Measurements from ENCODE around the gene TLNRD1. TPM values are rescaled to one million over a fixed set of nuclear protein-coding genes. Genes with fewer than 3 reads are reported as not detected.

TLNRD1 gene
- polyA plus RNA-seq, 4 donors = 6.7 to 11.8 (median 8.7) TPM

- DNase-seq (ENCODE audit: low read depth in 4 of 4, low spot score in 2 of 4) = no peak
These were observed 23.9 kb upstream of the TLNRD1 start for GRCh38 chr15:80976851-80977250.

GRCh38 chr15:80977627-80978036 lies 23.1 kb upstream of the TLNRD1 start:
- no peak for DNase-seq (ENCODE audit: low read depth in 4 of 4, low spot score in 2 of 4)

GRCh38 chr15:80978685-80979329 lies 21.9 kb upstream of the TLNRD1 start:
- DNase-seq (ENCODE audit: low read depth in 4 of 4, low spot score in 2 of 4) = no peak

- DNase-seq (ENCODE audit: low read depth in 4 of 4, low spot score in 2 of 4) = no peak
These were observed 21.1 kb upstream of the TLNRD1 start for GRCh38 chr15:80979538-80980200.

GRCh38 chr15:80982205-80982604 lies 18.5 kb upstream of the TLNRD1 start:
- DNase-seq (ENCODE audit: low read depth in 4 of 4, low spot score in 2 of 4) = no peak

GRCh38 chr15:80982839-80983238 lies 17.9 kb upstream of the TLNRD1 start:
- DNase-seq (ENCODE audit: low read depth in 4 of 4, low spot score in 2 of 4) = no peak

GRCh38 chr15:80984856-80985255 lies 15.9 kb upstream of the TLNRD1 start:
- DNase-seq (ENCODE audit: low read depth in 4 of 4, low spot score in 2 of 4) = no peak

GRCh38 chr15:80985981-80986380 lies 14.7 kb upstream of the TLNRD1 start:
- no peak for DNase-seq (ENCODE audit: low read depth in 4 of 4, low spot score in 2 of 4)

GRCh38 chr15:80986487-80986886 lies 14.2 kb upstream of the TLNRD1 start:
- no peak for DNase-seq (ENCODE audit: low read depth in 4 of 4, low spot score in 2 of 4)

- DNase-seq (ENCODE audit: low read depth in 4 of 4, low spot score in 2 of 4) = no peak
These were observed 12.5 kb upstream of the TLNRD1 start for GRCh38 chr15:80988148-80988796.

GRCh38 chr15:80989081-80989517 lies 11.6 kb upstream of the TLNRD1 start:
- DNase-seq (ENCODE audit: low read depth in 4 of 4, low spot score in 2 of 4) = no peak

- peak; percentile 79 to 94 (median 92) for DNase-seq (ENCODE audit: low read depth in 4 of 4, low spot score in 2 of 4)
These were observed 10.9 kb upstream of the TLNRD1 start, which contains the start of gene MESD for GRCh38 chr15:80989518-80990478. MESD (minus strand) TSS chr15:80989819; CDS start chr15:80989791, 28 bp downstream.

GRCh38 chr15:80990955-80991354 lies 9.8 kb upstream of the TLNRD1 start:
- DNase-seq (ENCODE audit: low read depth in 4 of 4, low spot score in 2 of 4) = no peak

GRCh38 chr15:80991421-80991820 lies 9.3 kb upstream of the TLNRD1 start:
- DNase-seq (ENCODE audit: low read depth in 4 of 4, low spot score in 2 of 4) = no peak

GRCh38 chr15:80992006-80992405 lies 8.7 kb upstream of the TLNRD1 start:
- no peak for DNase-seq (ENCODE audit: low read depth in 4 of 4, low spot score in 2 of 4)

GRCh38 chr15:80992441-80992840 lies 8.3 kb upstream of the TLNRD1 start:
- DNase-seq (ENCODE audit: low read depth in 4 of 4, low spot score in 2 of 4) = no peak

GRCh38 chr15:80996247-80996646 lies 4.5 kb upstream of the TLNRD1 start:
- no peak for DNase-seq (ENCODE audit: low read depth in 4 of 4, low spot score in 2 of 4)

GRCh38 chr15:80997692-80998091 lies 3.0 kb upstream of the TLNRD1 start:
- DNase-seq (ENCODE audit: low read depth in 4 of 4, low spot score in 2 of 4) = no peak

GRCh38 chr15:80998251-80998650 lies 2.5 kb upstream of the TLNRD1 start:
- no peak for DNase-seq (ENCODE audit: low read depth in 4 of 4, low spot score in 2 of 4)

GRCh38 chr15:80999623-81000036 lies 1.1 kb upstream of the TLNRD1 start:
- no peak for DNase-seq (ENCODE audit: low read depth in 4 of 4, low spot score in 2 of 4)

Data from left renal cortex interstitium (tissue), 4 donors.